ENCODE measurements around the gene SH3BP5.

SH3BP5 gene

DNA sequence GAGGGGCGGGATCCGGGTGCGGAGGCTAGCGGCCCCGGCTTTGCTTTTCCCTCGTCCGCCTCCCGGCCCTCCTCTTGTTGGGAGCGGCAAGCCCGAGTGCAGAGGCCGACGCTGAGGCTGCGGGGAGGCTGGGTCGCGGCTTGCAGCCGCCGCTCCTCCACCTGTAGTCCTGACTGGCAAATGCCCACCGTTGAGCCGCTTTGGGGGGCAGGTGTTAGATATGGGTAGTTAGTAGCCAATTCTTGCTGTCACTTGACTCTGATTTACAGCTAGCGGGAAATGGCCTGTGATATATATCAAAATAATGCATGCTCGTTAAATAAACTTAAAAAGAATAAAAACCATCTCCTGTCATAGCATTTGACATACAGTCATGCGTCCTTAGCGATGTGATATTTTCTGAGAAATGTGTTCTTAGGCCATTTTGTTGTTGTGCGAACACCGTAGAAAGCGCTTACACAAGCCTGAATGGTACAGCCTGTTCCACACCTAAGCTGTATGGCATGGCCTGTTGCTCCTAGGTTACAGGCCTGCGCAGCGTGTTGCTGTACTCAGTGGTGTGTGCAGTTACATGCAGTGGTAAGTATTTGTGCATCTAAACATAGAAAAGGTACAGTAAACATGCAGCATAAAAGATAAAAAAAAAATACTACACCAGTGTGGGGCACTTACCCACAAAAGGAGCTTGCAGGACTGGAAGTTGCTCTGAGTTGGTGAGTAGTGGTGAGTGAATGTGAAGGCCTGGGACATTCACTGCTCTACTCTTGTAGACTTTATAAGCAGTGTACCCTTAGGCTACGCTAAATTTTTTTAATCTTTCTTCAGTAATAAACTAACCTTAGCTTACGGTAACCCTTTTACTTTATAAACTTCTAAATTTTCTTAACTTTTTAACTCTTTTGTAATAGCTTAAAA, 125.5 kb downstream of the SH3BP5 start:
- peaks cover 5 to 9% of the 10 kb centered on the region in 2 donors for H3K36me3 Mint-ChIP-seq
- H3K27ac Mint-ChIP-seq: peak overlapping the region; percentile 90
- peaks cover 14 to 30% of the 10 kb centered on the region in 2 donors for H3K4me1 Mint-ChIP-seq
- peak in 1 of 2 donors; percentile 22 for ATAC-seq (replicated peaks)
- H3K9me3 Mint-ChIP-seq: no peaks in the 10 kb centered on the region
- no peak for DNase-seq
- peak overlapping the region; percentile 86 to 93 for H3K4me3 Mint-ChIP-seq
- H3K27me3 Mint-ChIP-seq: no peaks in the 10 kb centered on the region

DNA sequence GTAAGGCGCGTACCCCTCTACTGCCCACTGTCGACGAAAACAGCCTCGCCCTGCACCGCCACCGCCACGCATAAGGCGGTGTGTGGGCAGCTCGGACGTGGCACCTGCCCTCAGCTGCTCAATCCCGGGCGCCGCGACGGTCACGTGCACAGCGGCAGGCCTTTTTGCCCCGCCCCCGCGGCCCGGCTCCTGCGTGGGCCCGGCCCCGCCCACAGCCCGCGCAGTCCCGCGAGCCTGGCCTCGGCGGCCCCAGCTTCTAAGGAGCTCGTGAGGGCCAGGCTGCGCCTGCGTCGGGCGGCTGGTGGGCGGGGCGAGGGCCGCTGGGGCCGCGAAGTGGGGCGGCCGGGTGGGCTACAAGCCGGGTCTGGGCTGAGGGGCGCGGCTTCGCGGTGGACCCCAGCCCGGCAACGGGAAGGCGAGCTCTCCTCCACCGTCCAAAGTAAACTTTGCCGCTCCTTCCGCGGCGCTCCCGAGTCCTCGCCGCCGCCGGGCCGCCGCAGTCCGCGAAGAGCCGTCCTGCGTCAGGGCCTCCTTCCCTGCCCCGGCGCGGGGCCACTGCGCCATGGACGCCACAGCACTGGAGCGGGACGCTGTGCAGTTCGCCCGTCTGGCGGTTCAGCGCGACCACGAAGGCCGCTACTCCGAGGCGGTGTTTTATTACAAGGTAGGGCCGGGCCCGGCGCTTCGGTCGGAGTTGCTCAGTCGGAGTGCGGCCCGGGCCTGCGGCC, 126.3 kb downstream of the SH3BP5 start, which contains the start of gene CAPN7:
Gene CAPN7, plus strand, starts transcription at position 313 of the 728 bp plus-strand sequence. Its CDS starts 250 bp downstream, at position 563.
- no peaks in the 10 kb centered on the region for H3K9me3 Mint-ChIP-seq
- peak; percentile 96 for DNase-seq
- peak; percentile 90 to 93 for ATAC-seq (replicated peaks)
- peaks cover 5% of the 10 kb centered on the region in 2 donors for H3K36me3 Mint-ChIP-seq
- H3K27me3 Mint-ChIP-seq: no peaks in the 10 kb centered on the region
- H3K4me3 Mint-ChIP-seq: peak within 1 kb of the TSS; percentile 86 to 93
- peak within 1 kb of the TSS; percentile 96 for H3K27ac Mint-ChIP-seq
- peaks cover 14 to 29% of the 10 kb centered on the region in 2 donors for H3K4me1 Mint-ChIP-seq

DNA sequence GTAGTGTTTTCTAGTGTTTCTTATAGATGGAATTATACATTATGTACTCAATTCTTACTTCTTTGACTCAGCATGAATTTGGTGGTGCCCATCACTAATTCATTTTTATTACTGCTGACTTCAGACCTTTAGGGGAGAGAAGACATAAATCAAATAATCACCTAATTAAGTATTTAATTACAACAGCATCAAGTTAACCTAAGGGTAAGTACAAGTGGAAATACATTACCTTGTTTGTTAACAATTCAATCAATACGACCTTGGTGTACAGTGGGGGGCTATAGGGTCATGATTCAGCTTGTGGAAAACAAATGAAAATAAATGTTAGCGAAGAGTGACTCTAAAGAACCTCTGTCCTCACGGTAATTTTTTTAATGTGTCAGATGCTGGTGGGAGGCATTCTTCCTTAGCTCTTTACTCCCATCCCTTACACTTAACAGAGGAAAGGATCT, 126.9 kb downstream of the SH3BP5 start:
- H3K27me3 Mint-ChIP-seq: no peaks in the 10 kb centered on the region
- ATAC-seq (replicated peaks): no peak
- H3K36me3 Mint-ChIP-seq: peaks cover 2% of the 10 kb centered on the region in 2 donors
- H3K4me1 Mint-ChIP-seq: peaks cover 14 to 29% of the 10 kb centered on the region in 2 donors
- H3K27ac Mint-ChIP-seq: peak overlapping the region; percentile 96
- no peaks in the 10 kb centered on the region for H3K9me3 Mint-ChIP-seq
- H3K4me3 Mint-ChIP-seq: peak overlapping the region; percentile 86 to 93
- DNase-seq: no peak

Data from stimulated activated naive B cell treated with anti-CD40 and anti-IgM and Interleukin-4, amounts not matched to agents 10 μg/mL and 1 μg/mL and 100 μg/mL, for 72 hours (primary cell).